HT1080 (cell line): ENCODE results near the gene GNG13. TPM values are rescaled to one million over a fixed set of nuclear protein-coding genes. Genes with fewer than 3 reads are reported as not detected.

ENCODE experiments used
- DNase-seq: peaks from one replicate; pipeline ENCODE4 v3.0.0-alpha.2; 2015; ENCODE audit warnings: low read depth
- total RNA-seq: library from RNA; depleted of rRNA; stranded (reverse); fragments of >200 nt; shearing (Covaris generic); gene quantifications from 2 replicates; pipeline ENCODE4 v1.2.3, GENCODE V29; 2014

GNG13 gene
- total RNA-seq, 1 experiment from 2014 or later = not detected

DNA sequence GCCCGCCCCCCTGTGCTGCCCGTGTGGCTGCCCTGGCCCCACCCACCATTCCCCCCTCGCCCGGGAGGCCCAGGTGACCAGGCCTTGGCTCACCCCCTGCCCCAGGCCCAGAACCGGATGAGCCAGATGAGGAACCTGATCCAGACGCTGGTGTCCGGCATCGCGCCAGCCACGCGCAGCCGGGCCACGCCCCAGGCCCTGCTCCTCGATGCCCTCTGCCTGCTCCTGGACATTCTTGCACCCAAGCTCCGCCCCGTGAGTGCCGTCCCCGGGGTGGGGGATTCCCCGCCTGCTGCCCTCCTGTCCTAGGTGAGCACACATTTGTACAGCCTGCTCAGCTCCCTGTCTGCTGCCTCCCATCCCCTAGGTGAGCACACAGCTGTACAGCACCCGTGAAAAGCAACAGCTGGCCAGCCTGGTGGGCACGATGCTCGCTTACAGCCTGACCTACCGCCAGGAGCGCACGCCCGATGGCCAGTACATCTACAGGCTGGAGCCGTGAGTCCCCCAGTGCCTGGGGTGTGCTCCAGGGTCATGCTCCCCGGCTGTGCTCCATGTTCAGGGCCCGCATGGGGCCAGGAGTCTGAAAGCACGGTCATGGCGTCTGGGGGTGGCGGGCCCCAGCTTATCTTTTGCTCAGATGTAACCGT, 4.8 kb downstream of the GNG13 start:
- DNase-seq = no peak

DNA sequence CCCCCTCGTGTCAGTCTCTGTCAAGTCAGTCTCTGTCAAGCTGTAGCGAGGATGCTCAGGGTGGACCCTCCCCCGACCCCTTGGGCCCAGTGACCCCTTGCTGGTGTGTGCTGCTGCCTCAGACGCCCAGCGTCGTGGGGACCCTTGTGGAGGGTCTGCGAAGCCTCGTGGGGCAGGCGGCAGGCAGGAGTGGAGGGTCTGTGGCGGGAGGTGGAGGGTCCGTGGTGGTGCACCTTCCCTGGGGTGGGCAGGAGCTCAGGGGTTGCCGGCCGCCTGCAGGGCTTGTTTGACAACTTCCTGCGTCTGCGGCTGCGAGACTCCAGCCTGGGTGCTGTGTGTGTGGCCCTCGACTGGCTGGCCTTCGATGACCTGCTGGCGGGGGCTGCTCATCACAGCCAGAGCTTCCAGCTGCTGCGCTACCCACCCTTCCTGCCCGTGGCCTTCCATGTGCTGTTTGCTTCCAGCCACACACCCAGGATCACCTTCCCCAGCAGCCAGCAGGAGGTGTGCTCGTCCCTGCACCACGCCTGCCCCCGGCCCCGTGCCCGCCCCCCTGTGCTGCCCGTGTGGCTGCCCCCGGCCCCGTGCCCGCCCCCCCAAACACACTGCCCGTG, 5.6 kb downstream of the GNG13 start:
- DNase-seq = no peak

DNA sequence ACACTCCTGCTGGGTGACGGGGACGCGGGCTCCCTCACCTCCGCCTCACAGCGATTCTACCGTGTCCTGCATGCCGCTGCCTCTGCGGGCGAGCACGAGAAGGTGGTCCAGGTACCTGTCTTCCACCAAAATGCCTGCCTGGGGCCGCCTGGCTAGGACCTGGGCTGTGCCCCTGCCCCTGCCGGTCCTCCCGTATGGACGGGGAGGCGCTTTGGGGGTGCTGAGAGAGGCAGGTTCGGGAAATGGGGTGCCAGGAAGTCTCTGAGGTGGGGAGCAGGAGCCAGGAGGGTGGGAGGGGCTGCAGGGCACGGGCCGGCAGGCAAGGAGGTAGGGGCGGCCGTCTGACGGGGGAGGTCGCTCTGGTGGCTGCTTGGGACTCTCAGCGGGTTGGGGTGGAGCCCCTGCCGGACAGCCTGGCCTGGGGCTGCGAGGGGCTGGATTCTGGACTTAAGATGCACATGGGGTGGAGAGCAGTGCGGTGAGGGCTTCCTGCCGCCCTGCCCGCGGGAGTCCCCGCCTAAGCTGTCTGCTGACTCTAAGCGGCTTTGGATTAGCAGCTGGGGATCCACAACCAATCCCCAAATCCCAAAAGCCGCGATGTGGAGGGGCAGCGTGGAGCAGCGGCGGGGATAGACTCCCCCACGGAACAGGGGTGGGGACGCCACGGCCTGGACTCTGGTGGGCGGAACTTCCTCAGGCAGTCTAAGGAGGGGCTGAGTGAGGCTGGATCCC, 6.3 kb downstream of the GNG13 start:
- DNase-seq = no peak

DNA sequence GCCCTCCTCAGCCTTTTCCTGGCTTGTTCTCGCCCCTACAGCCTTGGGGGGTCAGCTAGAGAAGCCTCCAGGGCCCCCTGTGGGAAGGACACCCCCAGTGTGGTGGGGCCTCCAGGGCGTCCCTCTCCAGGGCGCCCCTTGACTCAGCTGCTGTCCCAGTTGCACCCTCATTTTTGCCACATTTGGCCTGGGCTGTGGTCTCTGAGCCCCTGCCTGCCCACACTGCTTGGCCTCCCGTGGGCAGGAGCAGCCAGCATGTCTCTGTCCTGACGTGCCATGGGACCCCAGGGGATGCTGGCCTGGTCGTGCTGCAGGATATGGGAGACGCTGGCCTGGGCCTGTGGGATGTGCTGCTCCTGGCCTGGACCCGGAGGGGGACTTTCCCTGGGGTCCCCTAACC, 7.1 kb downstream of the GNG13 start:
- no peak for DNase-seq

DNA sequence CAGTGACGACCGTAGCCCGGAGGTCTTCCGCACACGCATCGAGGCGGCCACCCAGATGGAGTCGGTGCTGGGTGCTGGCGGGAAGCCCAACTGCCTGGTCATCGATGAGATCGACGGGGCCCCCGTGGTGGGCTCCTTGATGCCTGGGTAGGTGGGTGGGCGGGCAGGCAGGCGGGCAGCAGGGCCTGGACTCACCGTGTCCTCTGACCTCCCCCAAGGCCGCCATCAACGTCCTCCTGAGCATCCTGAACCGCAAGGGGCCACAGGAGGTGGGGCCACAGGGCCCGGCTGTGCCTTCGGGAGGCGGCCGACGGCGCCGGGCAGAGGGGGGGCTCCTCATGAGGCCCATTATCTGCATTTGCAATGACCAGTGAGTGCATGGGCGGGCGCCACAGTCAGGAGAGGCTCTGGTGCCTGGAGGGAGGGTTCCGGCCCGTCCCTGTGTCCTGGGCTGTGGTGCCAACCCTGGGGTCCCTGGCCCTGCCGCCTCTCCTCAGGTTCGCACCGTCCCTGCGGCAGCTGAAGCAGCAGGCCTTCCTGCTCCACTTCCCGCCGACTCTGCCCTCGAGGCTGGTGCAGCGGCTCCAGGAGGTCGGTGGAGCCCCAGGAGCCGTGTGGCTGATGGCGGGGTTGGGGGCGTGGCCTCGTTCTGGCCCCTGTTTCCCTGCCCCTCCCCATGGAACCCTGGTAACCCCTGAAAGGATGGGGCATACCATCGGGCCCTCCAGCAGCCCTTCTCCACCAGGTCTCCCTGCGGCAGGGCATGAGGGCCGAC, 8.1 kb downstream of the GNG13 start:
- no peak for DNase-seq

DNA sequence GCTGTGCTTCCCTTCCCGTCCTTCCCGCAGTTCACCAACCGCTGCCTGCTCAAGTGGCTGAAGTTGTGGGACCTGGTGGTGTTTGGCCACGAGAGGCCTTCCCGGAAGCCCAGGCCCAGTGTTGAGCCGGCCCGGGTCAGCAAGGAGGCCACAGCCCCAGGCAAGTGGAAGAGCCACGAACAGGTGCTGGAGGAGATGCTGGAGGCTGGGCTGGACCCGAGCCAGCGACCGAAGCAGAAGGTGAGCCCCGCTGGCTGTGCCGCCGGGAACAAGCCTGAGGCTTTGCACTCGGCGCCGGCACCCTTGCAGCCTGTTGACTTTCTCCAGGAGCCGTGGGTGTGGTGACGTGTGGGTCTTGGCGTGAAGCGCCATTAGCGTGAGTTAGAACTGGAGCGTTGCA, 9.4 kb downstream of the GNG13 start:
- no peak for DNase-seq

DNA sequence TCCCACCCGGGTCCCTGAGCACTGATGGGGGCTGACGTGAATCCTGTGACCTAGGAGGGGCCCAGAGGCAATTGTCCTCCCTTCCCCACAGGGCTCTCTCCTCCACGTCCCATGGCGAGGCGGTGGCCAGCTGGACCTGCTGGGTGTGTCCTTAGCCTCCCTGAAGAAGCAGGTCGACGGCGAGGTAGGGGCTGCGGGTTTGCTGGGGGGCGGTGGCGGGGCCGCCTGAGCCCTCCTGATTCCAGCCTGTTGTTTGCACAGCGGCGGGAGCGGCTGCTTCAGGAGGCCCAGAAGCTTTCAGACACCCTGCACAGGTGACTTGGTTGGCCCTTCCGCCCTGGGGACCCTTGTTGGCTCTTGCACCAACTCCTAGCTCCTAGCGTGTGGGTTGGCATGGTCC, 10.4 kb downstream of the GNG13 start:
- no peak for DNase-seq

DNA sequence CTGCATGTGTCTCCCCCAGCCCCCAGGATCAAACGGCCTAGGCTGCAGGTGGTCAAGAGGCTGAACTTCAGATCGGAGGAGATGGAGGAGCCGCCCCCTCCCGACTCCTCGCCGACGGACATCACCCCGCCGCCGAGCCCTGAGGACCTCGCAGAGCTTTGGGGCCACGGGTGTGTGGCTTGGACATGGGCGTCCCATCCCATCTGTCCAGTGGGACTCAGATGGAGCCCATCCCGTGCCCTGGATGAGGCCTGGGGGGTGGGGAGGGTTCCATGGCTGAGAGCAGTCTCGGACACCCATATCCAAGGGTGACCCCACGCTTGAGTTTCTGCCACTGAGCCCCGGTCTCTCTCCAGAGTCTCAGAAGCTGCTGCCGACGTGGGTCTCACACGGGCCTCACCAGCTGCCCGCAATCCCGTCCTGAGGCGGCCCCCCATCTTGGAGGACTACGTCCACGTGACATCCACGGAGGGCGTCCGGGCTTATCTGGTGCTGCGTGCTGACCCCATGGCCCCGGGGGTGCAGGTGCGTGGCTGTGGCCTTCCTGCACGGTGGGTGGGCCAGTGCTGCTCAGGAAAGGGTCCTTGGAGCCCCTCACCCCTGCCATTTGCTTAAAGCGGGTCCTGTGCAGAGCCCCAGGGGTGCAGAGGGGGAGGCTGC, 11.2 kb downstream of the GNG13 start:
- no peak for DNase-seq

DNA sequence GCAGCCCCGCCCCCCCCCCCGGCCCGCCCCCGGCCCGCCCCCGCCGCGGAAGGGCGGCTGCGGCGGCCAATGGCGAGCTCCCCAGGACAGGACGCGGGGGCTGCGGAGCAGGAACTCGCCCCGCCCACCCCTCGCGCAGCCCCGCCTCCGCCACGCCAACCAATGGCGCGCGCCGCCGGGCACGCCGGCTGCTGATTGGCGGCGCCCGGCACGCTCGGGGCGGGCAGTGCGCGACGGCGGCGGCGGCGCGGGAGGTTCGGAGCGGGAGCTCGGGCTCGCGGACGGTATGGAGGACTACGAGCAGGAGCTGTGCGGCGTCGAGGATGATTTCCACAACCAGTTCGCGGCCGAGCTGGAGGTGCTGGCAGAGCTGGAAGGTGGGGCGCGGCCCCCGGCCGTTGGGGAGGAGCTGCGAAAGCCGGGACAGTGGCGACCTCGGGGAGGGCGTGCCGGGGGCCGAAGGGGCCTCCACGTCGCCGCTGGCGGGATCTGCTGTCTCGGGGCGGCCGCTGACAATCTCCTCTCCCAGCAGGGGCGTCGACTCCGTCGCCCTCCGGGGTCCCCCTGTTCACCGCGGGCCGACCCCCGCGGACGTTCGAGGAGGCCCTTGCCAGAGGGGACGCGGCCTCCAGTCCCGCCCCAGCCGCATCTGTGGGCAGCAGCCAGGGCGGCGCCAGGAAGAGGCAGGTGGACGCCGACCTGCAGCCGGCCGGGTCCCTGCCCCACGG, 12.0 kb downstream of the GNG13 start, which contains the start of gene CHTF18:
Gene CHTF18, plus strand, starts transcription at position 222 of the 728 bp plus-strand sequence. Its CDS starts 65 bp downstream, at position 287.
- peak; percentile 69 for DNase-seq

DNA sequence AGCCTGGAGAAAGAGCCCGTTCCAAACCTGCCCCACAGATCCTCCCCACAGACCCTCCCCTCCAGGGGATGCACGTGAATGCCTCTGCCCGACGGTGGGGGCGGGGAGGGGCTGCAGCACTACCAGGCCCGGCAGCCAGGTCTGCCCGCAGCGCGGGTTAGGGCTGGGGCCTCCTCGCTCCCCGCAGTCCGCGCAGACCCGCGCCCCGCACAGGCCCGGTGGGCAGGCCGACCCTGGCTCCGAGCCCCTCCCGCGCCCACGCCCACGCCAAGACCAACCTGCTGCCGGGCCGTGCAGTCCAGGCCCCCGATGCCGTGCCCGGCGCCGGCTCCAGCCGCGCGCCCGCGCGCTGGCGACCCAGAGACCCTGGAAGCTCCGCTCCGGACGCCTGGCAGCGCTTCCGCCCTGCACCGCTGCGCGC, 12.5 kb downstream of the GNG13 start, which contains the start of gene RPUSD1:
Gene RPUSD1, minus strand, starts transcription at position 404 of the 421 bp plus-strand sequence. CDS start 644 bp downstream, outside the sequence.
- no peak for DNase-seq

DNA sequence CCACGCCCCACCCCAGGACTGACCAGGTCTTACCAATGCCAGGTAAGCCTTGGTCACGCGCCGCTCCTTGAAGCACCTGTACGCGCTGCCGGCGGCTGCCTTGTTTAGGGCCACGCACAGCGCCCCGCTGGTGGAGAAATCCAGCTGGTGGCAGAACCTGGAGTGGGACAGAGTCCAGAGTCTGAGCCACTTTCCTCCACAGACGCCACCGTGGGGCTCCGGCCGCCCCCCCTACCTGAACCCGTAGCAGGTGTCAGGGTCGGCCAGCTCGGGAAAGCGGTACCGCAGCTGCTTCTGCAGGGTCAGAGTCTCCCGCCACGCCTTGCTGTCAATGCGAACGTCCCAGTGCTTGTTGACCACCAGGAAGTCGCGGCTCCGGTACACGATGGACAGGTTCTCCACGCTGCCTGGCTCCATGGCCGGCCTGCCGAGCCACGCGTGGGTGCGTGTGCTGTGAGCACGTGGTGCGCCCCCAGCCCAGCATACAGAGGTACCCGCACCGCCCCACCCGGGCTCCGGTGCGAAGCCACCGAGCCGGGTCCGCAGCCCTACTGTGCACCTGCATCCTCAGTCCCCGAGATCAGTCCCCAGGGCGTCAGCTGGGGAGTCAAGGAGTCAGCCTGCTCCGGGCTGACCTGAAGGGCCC, 13.1 kb downstream of the GNG13 start:
- no peak for DNase-seq

DNA sequence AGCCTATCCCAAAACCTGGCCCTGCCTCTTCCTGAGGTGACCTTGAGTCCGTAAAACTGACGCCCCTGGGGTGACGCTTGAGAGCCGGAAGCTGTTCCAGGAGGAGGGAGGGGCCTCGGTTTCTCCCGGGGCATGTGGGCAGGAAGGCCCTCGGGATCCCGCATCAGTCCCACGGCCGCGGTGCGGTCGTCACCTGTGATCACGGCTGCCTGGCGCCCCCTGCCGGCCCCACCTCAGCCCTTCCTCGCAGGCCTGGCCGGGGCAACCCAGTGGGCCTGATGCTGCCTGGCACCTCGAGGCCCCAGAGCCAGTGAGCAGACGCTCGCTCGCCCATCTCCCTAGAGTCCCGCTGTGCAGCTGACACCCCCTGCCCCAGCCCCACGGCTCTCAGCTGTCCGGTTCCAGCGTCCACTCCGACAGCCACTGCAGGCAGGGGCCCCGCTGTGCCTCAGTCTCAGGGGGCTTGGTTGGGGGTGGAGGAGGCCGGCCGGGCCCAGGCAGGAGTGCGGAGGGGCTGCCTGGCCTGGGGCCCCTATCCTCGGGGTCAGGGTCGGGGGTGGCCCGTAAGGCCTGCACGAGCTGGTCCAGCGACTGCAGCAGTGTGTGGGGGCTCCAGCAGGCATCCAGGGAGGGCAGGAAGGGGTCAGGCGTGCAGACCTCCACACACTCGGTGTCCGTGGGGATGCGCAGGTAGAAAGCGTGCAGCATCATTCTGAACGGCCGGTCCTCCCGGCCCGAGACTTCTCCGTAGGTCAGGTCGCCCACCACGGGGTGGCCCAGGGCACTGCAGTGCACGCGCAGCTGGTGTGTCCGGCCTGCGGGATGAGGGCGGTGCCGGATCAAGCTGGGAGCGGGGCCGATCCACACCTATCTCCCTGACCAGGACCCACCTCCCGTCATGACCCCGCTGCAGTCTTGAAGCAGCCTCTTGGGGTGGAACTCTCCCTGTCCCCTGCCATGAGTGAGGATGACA, 14.7 kb downstream of the GNG13 start:
- peak; percentile 51 for DNase-seq

DNA sequence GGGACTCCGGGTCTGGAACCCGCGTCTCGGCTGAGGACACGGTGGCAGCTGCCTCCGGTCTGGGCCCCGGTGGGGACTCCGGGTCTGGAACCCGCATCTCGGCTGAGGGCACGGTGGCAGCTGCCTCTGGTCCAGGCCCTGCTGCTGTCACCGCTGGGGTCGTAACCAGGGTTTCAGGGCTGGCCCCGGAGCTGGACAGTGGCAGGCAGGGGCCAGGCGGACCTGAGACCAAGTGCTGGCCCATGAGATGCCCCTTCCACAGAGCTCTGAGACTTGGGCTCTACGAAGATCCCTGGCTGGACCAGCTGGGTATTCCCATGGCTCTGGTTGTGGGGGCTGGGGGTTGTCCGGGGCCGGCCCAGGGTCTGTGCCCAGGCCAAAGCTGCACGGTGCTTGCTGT, 16.1 kb downstream of the GNG13 start:
- no peak for DNase-seq

DNA sequence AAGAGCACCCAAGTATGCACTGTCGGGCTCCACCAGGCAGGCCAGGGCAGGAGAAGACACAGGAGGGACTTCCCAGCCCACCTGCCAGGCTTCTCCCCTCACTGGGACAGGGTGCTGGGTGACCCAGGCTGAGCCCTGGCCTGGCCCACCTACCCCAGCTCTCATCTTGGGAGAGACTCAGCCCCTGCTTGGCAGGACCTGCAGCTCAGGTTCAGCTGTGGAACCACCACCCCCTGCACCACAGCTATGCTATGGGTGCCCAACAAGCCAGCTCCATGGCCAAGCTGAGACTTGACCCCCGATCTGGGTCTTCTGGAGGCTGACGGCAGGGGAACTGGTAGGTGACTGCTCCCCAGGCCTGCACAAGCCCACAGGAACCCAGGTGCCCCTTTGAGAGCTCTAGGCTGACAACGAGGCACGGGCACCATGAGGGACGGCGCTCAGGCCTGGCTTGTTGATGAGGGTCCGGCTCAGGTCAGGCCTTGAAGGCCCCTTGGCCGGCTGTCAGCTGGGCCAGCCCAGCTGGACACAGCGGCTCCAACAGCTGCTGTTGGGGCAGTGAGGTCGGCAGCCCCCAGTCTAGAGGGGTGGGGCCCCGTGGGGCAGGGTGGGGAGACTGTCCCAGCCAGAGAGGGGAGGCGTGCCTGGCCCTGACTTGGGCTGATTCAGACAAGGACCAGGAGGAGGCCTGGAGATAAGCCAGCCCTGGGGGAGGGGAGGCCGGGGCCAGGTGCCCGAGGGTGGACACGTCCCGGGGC, 17.0 kb downstream of the GNG13 start:
- no peak for DNase-seq

DNA sequence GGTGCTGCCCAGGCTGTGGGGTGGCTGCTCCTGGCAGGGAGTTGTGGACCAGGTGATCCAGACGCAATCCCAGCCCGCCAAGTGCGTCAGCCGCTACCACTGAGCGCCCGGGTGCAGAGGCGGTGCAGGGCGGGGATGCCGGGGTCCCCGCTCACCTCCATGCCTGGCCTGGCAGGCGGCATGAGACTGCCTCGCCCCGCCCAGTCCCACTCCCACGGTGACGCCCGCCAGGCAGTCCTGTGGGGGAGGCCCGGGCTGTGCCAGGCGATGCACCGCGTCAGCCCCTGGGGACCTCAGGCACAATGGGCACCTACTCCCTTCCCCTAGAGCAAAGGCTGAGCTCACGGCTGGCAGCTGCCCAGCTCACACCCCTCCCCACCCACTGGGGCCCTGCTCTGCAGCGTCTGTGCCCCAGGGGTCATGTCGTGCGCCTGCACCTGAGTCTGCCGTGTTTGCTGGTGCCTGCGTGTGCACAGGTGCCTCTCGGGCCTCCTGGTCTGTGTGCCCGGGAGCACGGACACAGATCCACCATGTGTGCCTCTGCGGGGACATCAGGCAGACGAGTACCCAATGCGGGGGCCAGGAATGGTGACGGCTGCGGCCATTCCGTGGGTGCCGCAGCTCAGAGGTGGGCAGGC, 17.6 kb downstream of the GNG13 start:
- no peak for DNase-seq

DNA sequence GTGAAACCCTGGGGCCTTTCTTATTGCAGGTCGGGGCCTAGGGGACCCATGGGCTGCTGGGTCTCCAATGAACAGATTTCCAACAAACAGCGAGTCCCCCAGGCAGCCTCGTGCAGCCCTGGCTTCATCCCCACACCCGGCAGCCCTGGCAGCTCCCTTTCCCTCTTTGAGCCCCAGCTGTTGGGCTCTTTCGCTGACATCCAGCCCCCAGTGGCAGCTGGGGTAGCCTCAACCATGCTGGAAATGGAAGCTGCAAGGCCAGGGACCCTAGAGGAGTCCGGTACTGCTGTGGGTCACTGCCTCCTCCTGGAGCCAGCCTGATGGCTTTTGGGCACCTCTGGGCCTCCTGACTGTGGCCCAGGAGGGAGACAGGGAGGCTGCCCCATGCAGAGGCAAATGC, 18.3 kb downstream of the GNG13 start:
- DNase-seq = no peak

DNA sequence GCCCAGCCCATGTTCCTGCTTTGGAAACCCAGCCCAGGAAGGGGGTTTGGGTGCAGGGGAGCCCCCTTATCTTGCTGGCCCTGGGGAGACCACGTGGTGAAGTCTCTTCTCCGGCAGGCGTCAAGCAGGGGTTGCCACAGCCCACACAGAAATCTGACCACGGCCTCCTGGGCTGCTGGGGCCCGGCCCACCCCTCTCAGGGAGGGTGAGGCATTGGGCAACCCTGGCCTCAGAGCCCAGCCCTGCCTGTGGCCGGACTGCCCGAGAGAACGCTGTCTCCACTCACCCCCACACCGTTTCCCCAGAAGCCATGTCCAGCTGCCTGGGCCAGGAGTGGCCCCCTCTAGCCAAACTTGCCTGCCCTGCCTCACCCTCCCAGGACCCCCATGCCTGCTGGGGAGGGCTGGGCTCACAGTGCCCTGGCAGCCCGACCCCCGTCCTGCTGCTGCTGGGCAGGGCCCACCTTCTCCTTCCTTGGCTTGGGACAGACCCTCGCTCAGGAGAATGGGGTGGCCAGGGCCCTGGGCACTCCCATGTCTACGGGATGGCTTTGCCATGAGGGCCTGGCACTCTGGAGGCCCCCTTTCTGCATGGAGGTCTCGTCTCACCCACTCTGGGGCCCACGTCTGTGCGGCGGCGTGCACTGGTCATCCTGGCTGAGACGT, 19.1 kb downstream of the GNG13 start:
- DNase-seq = no peak
